ENCODE results near the gene PLA2G4E.

Gene PLA2G4E

GRCh38 chr15:41932511-41933289, 88.1 kb downstream of the PLA2G4E start:
- no peak for DNase-seq

- no peak for DNase-seq
Observed at GRCh38 chr15:41932101-41932500, 88.7 kb downstream of the PLA2G4E start.
